Stimulated activated CD8-positive, alpha-beta memory T cell treated with anti-CD3 and anti-CD28 coated beads, Interleukin-7, amount 100 ng/mL, for 48 hours (primary cell): ENCODE results near the gene RAB34.

Experiments used
- DNase-seq, 2 donors: peaks; one replicate each; pipeline ENCODE4 v3.0.0-alpha.2; 2020; ENCODE audit warnings: low read depth in 1 of 2; ENCODE audit errors: extremely low read depth in 1 of 2

Gene RAB34

DNA sequence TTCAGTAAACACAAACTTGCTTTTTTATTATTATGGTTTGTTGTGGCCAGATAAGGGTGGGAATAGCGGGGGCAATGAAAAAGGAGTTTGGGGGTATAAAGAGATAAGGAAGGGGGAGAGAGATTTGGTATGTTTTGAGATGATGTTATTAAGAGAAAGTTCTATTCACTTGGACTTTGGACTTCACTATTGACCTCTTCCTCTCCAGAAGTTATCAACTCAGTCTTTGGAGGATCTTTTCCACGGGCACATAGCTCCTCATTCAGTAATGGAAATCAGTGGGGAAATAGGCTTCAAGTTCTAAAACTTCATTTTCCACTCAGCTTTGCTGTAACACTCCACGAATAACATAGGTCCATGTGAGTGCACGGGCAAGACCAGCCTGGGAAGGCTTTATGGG lies 29.2 kb downstream of the RAB34 start:
- no peak for DNase-seq

DNA sequence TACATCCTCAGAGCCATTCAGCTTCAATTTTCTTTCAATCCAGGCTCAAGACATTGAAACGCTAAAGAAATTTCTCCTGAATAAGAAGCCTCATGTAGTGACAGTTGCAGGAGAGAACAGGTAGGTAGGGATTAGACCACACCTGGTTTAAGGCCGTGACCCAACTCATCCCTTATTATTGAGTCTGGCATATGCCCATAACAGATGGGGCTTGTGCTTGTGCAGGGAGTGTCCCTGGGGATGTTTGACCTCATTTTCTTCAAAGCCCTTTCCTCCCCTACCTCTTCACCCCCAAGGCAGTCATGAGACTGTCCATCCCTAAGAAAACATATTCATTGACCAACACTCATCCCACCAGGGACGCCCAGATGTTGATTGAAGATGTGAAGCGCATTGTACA lies 31.4 kb downstream of the RAB34 start:
- no peak for DNase-seq

DNA sequence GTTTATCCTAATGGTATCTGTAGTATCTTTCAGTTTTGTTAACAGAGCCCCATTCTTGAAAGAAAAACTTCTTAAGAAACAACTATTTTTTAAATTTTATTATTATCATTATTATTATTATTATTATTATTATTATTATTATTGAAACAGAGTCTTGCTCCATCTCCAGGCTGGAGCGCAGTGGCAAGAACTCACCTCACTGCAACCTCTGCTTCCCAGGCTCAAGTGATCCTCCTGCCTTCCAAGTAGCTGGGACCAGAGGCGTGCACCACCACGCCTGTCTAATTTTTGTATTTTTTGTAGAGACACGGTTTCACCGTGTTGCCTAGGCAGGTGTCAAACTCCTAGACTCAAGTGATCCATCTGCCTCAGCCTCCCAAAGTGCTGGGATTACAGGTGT lies 32.3 kb downstream of the RAB34 start:
- DNase-seq, result no peak

DNA sequence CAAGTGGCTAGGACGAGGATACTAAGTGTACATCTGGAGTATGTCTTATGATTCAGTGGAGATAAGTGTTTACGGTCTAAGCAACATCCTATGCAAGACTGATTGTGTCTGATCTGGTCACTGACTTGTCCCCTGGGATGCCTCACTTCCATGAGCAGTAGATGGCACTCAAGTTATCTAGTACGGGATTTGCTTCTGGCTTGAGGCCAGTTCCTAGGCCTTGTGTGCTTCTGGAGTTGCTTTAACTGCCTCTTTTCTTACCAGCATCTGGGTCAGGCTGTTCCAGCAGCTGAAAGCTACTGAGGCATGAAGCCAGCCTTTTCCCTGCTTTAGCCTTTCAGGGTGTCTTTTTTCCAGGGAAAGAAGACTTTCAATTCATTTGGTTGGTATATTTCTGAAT lies 32.7 kb downstream of the RAB34 start:
- no peak for DNase-seq

DNA sequence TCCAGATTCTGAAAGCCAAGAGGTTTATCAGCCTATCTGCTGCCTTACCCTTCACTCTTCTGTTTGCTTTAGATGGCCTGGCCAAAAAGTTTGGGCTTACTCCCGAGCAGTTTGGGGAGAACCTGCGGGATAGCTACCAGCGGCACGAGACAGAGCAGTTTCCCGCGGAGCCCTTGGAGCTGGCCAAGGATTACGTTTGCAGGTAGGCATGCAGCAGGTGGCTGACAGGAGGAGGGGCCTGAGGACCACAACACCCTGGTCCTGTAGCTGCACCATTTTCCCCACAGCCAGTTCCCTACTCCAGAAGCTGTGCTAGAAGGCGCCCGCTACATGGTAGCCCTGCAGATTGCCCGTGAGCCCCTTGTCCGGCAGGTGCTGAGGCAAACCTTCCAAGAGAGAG lies 35.0 kb downstream of the RAB34 start:
- no peak for DNase-seq

DNA sequence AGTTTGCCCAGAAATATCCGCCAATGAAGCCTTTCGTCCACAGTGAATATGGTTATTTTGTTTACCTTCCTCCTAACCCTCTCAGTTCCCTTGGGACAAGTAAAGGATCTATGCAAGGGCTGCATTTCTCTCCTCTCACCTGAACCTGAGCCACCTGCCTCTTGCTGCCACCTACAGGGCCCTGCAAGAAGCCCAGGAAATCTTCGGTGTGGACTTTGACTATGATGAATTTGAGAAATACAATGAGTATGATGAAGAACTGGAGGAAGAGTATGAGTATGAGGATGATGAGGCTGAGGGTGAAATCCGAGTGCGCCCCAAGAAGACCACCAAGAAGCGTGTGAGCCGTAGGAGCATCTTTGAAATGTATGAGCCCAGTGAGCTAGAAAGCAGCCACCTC lies 41.7 kb downstream of the RAB34 start:
- DNase-seq, result no peak

DNA sequence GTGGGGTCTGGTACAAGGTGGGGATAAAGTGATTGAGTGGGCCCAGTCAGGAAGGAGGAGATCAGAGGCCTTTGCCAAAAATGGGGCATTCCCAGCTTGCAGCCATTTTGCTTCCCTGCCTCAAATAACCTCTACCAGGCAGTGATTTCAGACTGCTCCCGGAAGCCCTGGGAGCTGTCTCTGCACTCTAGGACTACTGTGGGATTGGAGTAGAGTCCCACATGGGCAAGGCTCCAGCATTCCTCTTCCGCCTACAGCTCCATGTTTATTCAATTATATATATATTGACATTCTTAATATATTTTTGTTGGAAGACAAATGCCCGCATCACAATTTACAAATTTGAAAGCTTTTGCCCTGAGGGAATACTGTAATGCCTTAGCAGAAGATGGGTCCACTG lies 42.2 kb downstream of the RAB34 start:
- no peak for DNase-seq

DNA sequence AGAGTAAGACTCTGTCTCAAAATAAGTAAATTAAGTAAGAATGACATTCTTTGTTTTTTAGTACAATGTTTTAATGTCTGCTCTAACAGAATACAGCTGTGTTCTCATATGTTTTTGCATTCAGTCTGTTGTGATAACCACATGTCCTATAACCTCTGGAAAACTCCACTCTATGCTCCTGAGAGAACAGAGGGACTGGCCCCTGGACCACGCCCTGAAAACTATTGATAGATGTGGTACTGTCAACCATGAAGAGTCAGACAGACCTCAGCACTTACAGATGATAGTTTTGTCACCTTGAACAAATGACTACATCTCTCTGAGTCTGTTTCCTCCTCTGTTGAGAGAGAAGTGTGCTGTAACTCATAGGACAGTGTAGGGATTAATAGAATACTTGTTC lies 47.8 kb downstream of the RAB34 start:
- no peak for DNase-seq

DNA sequence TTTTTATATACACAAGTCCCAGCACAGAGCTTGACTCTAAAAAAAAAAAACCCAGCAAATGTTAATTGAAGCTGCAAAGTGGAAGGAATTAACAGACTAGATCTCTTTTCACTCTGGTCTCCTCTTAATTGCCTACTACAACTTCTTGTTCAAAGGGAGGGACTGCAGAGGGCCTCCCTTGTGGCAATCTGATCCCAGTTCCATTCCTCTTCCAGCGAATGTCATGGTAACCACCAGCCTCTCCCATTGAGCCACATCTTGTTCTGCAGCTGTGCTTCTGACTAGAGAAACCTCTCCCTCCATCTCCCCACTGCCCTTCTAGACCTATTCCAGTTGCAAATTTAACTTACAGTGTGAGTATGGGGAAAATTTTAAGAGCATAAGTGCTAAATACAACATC lies 49.8 kb downstream of the RAB34 start:
- DNase-seq, result no peak

DNA sequence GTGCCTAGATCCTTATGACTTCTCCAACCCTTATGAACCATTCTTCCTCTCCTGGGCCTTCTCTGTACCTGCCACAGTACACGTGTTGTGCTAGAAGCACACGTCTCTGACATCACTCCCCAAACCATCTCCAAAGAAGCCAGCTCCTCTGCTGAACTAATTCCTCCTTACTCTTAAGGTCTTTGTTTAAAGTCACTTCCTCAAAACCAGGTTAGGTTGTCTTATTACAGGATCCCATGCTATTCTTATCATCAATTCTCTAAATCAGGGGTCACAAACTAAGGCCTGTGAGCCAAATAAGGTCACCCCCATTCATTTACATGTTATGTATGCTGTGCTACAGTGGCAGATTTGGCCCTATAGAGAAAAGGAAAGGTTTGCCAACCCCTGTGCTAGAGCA lies 51.7 kb downstream of the RAB34 start:
- no peak for DNase-seq
